Measurements from ENCODE around the gene MEI4. TPM values are rescaled to one million over a fixed set of nuclear protein-coding genes. Genes with fewer than 3 reads are reported as not detected.
A peak's percentile ranks its signal among the peaks of the same experiment; 100 is the strongest.

The MEI4 gene
- total RNA-seq = not detected in 2 replicates

GRCh38 chr6:77652739-77653138, at the start of gene MEI4:
Gene MEI4, plus strand, starts transcription at chr6:77653039. Its CDS starts 37,633 bp downstream, at chr6:77690672.
- Histone ChIP-seq H3K27me3 (ENCODE audit: control insufficient read depth, insufficient read depth, low read length) (no peaks in the 10 kb centered on the region), H3K4me3 (ENCODE audit: low read depth, low read length) (no peak within 1 kb of the TSS), H3K36me3 (ENCODE audit: control insufficient read depth, insufficient read depth, low read length) (no peaks in the 10 kb centered on the region)
- no peak for FAIRE-seq
- DNase-seq (ENCODE audit: low read depth) = no peak
- TF ChIP-seq, protein P1, sequence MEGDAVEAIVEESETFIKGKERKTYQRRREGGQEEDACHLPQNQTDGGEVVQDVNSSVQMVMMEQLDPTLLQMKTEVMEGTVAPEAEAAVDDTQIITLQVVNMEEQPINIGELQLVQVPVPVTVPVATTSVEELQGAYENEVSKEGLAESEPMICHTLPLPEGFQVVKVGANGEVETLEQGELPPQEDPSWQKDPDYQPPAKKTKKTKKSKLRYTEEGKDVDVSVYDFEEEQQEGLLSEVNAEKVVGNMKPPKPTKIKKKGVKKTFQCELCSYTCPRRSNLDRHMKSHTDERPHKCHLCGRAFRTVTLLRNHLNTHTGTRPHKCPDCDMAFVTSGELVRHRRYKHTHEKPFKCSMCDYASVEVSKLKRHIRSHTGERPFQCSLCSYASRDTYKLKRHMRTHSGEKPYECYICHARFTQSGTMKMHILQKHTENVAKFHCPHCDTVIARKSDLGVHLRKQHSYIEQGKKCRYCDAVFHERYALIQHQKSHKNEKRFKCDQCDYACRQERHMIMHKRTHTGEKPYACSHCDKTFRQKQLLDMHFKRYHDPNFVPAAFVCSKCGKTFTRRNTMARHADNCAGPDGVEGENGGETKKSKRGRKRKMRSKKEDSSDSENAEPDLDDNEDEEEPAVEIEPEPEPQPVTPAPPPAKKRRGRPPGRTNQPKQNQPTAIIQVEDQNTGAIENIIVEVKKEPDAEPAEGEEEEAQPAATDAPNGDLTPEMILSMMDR (IDR thresholded peaks at IDR 0.05; ENCODE audit: insufficient read depth, low read length, severe bottlenecking) = no peak

DNA sequence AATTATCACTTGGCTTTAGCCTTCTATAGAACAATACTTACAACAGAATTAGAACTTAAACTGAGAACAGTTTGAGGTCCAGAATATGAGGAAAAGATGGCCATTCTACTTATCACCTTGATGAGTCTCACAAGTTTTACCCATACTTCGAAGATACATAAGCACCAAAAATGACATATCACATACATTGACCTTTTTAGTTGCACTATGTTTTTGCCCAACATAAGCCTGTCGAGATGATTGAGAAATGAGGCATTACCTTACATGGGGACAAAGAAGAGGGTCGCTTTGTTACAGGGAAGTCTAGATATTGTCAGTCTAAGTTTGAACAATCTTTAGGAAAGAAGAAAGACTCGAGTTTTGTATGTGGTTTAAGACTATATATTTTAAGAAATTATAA, 48.4 kb upstream of the MEI4 start:
- no peaks in the 10 kb centered on the region for H3K36me3 ChIP-seq (ENCODE audit: control insufficient read depth, insufficient read depth, low read length)
- FAIRE-seq (no peak), DNase-seq (ENCODE audit: low read depth) (no peak)
- no peak overlapping the region for H3K4me3 ChIP-seq (ENCODE audit: low read depth, low read length)
- TF ChIP-seq, protein P1 (IDR thresholded peaks at IDR 0.05; ENCODE audit: insufficient read depth, low read length, severe bottlenecking) = no peak
- no peaks in the 10 kb centered on the region for H3K27me3 ChIP-seq (ENCODE audit: control insufficient read depth, insufficient read depth, low read length)

GRCh38 chr6:77607004-77607403, 45.8 kb upstream of the MEI4 start:
- DNase-seq (ENCODE audit: low read depth) (no peak), FAIRE-seq (no peak)
- Histone ChIP-seq H3K4me3 (ENCODE audit: low read depth, low read length) (no peak overlapping the region), H3K27me3 (ENCODE audit: control insufficient read depth, insufficient read depth, low read length) (no peaks in the 10 kb centered on the region), H3K36me3 (ENCODE audit: control insufficient read depth, insufficient read depth, low read length) (no peaks in the 10 kb centered on the region)
- TF ChIP-seq, protein P1 (IDR thresholded peaks at IDR 0.05; ENCODE audit: insufficient read depth, low read length, severe bottlenecking) = no peak

DNA sequence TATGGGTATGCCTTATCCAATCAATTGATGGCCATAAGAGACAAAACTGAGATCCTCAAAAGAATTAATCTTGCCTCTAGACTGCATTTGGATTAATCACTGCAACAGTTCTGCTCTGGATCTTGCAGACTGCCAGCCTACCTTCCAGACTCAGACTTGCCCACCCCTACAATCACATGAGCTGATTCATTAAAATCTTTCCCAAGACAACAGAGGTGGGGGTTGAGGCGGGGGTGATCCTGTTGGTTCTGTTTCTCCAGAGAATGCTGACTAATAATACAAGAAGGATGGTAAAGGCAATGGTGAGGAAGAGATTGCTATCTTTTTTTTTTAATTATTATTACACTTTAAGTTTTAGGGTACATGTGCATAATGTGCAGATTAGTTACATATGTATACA, 43.7 kb upstream of the MEI4 start:
- FAIRE-seq = no peak
- Histone ChIP-seq H3K27me3 (ENCODE audit: control insufficient read depth, insufficient read depth, low read length) (no peaks in the 10 kb centered on the region), H3K4me3 (ENCODE audit: low read depth, low read length) (no peak overlapping the region), H3K36me3 (ENCODE audit: control insufficient read depth, insufficient read depth, low read length) (no peaks in the 10 kb centered on the region)
- TF ChIP-seq, protein P1 (IDR thresholded peaks at IDR 0.05; ENCODE audit: insufficient read depth, low read length, severe bottlenecking) = no peak
- DNase-seq (ENCODE audit: low read depth) = no peak

DNA sequence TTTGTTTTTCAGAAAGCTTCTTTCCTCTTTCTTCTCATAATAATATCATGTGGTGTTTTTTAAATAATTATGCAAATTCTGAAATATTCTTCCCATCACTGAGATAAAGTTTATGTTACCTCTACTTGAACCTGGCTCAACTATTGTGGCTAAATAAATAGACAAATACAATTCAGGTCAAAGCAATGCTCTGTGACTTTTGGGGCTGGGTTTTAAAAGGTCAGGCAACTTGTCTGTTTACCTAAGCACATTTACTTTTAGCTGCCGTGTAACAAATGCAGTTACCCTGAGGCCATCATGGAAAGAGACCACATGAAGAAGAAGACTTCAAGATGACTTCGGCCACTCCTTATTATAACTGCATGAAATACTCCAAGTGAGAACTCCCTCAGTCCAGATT, 33.7 kb upstream of the MEI4 start:
- FAIRE-seq (no peak), DNase-seq (ENCODE audit: low read depth) (no peak)
- no peak overlapping the region for H3K4me3 ChIP-seq (ENCODE audit: low read depth, low read length)
- H3K36me3 ChIP-seq (ENCODE audit: control insufficient read depth, insufficient read depth, low read length) = no peaks in the 10 kb centered on the region
- H3K27me3 ChIP-seq (ENCODE audit: control insufficient read depth, insufficient read depth, low read length) = no peaks in the 10 kb centered on the region
- TF ChIP-seq, protein P1 (IDR thresholded peaks at IDR 0.05; ENCODE audit: insufficient read depth, low read length, severe bottlenecking) = no peak

DNA sequence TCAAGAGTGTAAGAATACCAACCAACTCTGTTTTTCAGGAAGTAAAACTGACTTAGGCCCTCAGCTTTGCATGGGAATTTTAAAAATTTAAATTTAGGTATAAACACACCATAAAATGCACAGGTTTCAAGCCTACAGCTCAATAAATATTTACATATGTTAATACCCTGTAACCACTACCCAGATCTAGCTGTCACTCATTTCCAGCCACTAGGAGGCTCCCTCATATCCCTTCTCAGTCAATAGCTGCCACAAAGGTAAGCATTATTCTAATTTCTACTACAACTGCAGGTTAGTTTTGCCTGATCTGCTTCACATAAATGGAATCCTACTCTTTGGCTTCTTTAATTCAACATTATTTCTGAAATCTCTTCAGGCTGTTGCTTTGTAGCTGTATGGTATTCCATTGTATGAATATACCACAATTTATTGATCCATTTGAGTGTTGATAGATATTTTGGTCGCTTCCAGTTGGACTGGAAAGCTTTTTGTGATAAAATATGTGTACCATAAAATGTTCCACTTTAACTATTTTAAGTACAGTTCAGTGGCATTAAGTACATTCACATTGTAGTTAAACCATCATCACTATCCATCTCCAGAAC, 32.5 kb upstream of the MEI4 start:
- peak; percentile 20 for DNase-seq (ENCODE audit: low read depth)
- TF ChIP-seq, protein P1 (IDR thresholded peaks at IDR 0.05; ENCODE audit: insufficient read depth, low read length, severe bottlenecking) = peak; percentile 65
- Histone ChIP-seq H3K4me3 (ENCODE audit: low read depth, low read length) (no peak overlapping the region), H3K36me3 (ENCODE audit: control insufficient read depth, insufficient read depth, low read length) (no peaks in the 10 kb centered on the region), H3K27me3 (ENCODE audit: control insufficient read depth, insufficient read depth, low read length) (no peaks in the 10 kb centered on the region)
- no peak for FAIRE-seq

All from bronchial epithelial cell (primary cell).